ENCODE measurements around the gene ARL2. TPM values are rescaled to one million over a fixed set of nuclear protein-coding genes. Genes with fewer than 3 reads are reported as not detected.

ARL2 gene
- 58.5 and 94.1 TPM in 2 replicates for total RNA-seq

GRCh38 chr11:65013888-65014725 lies at the start of gene ARL2:
TSS of gene ARL2 (plus strand) at chr11:65014160. CDS start at chr11:65014208, 48 bp downstream.

GRCh38 chr11:64971421-64972233 lies 42.3 kb upstream of the ARL2 start, which contains the start of gene MAJIN:
TSS of gene MAJIN (minus strand) at chr11:64972108. CDS start at chr11:64959405, 12,703 bp downstream.

GRCh38 chr11:64996710-64997380 lies 17.1 kb upstream of the ARL2 start, which contains the start of gene BATF2:
TSS of gene BATF2 (minus strand) at chr11:64996971. CDS start at chr11:64996914, 57 bp downstream.

GRCh38 chr11:65027213-65028067 lies 13.5 kb downstream of the ARL2 start, which contains the start of gene SNX15:
TSS of gene SNX15 (plus strand) at chr11:65027439. CDS start at chr11:65027538, 99 bp downstream.

GRCh38 chr11:65040847-65041622 lies 27.1 kb downstream of the ARL2 start, which contains the start of gene SAC3D1:
TSS of gene SAC3D1 (plus strand) at chr11:65041210. CDS start at chr11:65041293, 83 bp downstream.

GRCh38 chr11:65058419-65059054 lies 44.6 kb downstream of the ARL2 start, which contains the start of gene NAALADL1:
TSS of gene NAALADL1 (minus strand) at chr11:65058553. CDS start at chr11:65058521, 32 bp downstream.

Other genes with a start within 250 kb of the ARL2 start
- gene SF1, start 235.6 kb upstream of the ARL2 start, total RNA-seq: 56.4 and 65.0 TPM in 2 replicates
- 6.2 and 11.1 TPM in 2 replicates for gene MAP4K2, start 210.9 kb upstream of the ARL2 start, total RNA-seq
- 9.9 and 14.6 TPM in 2 replicates for gene MEN1, start 203.6 kb upstream of the ARL2 start, total RNA-seq
- gene CDC42BPG, start 169.5 kb upstream of the ARL2 start, total RNA-seq: 0.19 and 1.1 TPM in 2 replicates
- gene EHD1, start 135.5 kb upstream of the ARL2 start, total RNA-seq: 75.0 and 126 TPM in 2 replicates
- 10.9 and 19.7 TPM in 2 replicates for gene ATG2A, start 97.0 kb upstream of the ARL2 start, total RNA-seq
- 12.7 and 30.4 TPM in 2 replicates for gene PPP2R5B, start 89.5 kb upstream of the ARL2 start, total RNA-seq
- not detected in 2 replicates for gene GPHA2, start 78.3 kb upstream of the ARL2 start, total RNA-seq
- gene MAJIN, start 42.1 kb upstream of the ARL2 start, total RNA-seq: not detected in 2 replicates
- gene BATF2, start 17.2 kb upstream of the ARL2 start, total RNA-seq: 0.28 and 0.77 TPM in 2 replicates
- 7.9 and 8.4 TPM in 2 replicates for gene SNX15, start 13.3 kb downstream of the ARL2 start, total RNA-seq
- gene SAC3D1, start 27.1 kb downstream of the ARL2 start, total RNA-seq: 8.2 and 18.6 TPM in 2 replicates
- 16.9 and 21.4 TPM in 2 replicates for gene NAALADL1, start 44.4 kb downstream of the ARL2 start, total RNA-seq
- 1.1 and 13.4 TPM in 2 replicates for gene CDCA5, start 69.9 kb downstream of the ARL2 start, total RNA-seq
- 23.4 and 36.8 TPM in 2 replicates for gene ZFPL1, start 70.1 kb downstream of the ARL2 start, total RNA-seq
- 120 and 121 TPM in 2 replicates for gene VPS51, start 82.1 kb downstream of the ARL2 start, total RNA-seq
- gene TM7SF2, start 97.7 kb downstream of the ARL2 start, total RNA-seq: 8.6 and 14.7 TPM in 2 replicates
- gene ZNHIT2, start 103.5 kb downstream of the ARL2 start, total RNA-seq: 8.2 and 14.8 TPM in 2 replicates
- 204 and 252 TPM in 2 replicates for gene FAU, start 108.0 kb downstream of the ARL2 start, total RNA-seq
- 52.9 and 54.7 TPM in 2 replicates for gene MRPL49, start 108.2 kb downstream of the ARL2 start, total RNA-seq
- 12.4 and 15.1 TPM in 2 replicates for gene SYVN1, start 120.4 kb downstream of the ARL2 start, total RNA-seq
- gene SPDYC, start 156.1 kb downstream of the ARL2 start, total RNA-seq: not detected in 2 replicates
- gene CAPN1, start 167.8 kb downstream of the ARL2 start, total RNA-seq: 61.7 and 142 TPM in 2 replicates
- gene POLA2, start 247.8 kb downstream of the ARL2 start, total RNA-seq: 4.5 and 16.9 TPM in 2 replicates